ENCODE measurements around the gene LRP10.
"Not testable (repeated sequence)": the region's sequence is repeated elsewhere in the genome, so short reads cannot be mapped to it uniquely, and the experiment has no call there.

LRP10 gene

GRCh38 chr14:22871224-22872032, at the start of gene LRP10:
Gene LRP10, plus strand, starts transcription at chr14:22871740. Its CDS starts 564 bp downstream, at chr14:22872304.
- peak; percentile 94 for DNase-seq (ENCODE audit: low spot score)

- no peak for DNase-seq (ENCODE audit: low spot score)
Measured at GRCh38 chr14:22822016-22822570, 49.4 kb upstream of the LRP10 start.

GRCh38 chr14:22822571-22823098, 48.9 kb upstream of the LRP10 start:
- peak; percentile 77 for DNase-seq (ENCODE audit: low spot score)

GRCh38 chr14:22824711-22825359, 46.7 kb upstream of the LRP10 start:
- DNase-seq (ENCODE audit: low spot score), result no peak

- DNase-seq (ENCODE audit: low spot score), result not testable (repeated sequence)
Measured at GRCh38 chr14:22829076-22829660, 42.4 kb upstream of the LRP10 start.

GRCh38 chr14:22829661-22830442, 41.7 kb upstream of the LRP10 start, which contains the start of gene MRPL52:
Gene MRPL52, plus strand, starts transcription at chr14:22829887. Its CDS starts 26 bp downstream, at chr14:22829913.
- peak; percentile 92 for DNase-seq (ENCODE audit: low spot score)

- no peak for DNase-seq (ENCODE audit: low spot score)
Measured at GRCh38 chr14:22830443-22831010, 41.0 kb upstream of the LRP10 start.

GRCh38 chr14:22835505-22835904, 36.0 kb upstream of the LRP10 start:
- no peak for DNase-seq (ENCODE audit: low spot score)

GRCh38 chr14:22836301-22837113, 35.0 kb upstream of the LRP10 start, which contains the start of gene MMP14:
Gene MMP14, plus strand, starts transcription at chr14:22836585. Its CDS starts 233 bp downstream, at chr14:22836818.
- DNase-seq (ENCODE audit: low spot score), result no peak

- DNase-seq (ENCODE audit: low spot score), result peak; percentile 41
Measured at GRCh38 chr14:22837114-22837749, 34.3 kb upstream of the LRP10 start.

GRCh38 chr14:22837750-22838538, 33.6 kb upstream of the LRP10 start:
- DNase-seq (ENCODE audit: low spot score), result no peak

- no peak for DNase-seq (ENCODE audit: low spot score)
Measured at GRCh38 chr14:22838631-22839041, 32.9 kb upstream of the LRP10 start.

- DNase-seq (ENCODE audit: low spot score), result no peak
Measured at GRCh38 chr14:22839159-22839779, 32.3 kb upstream of the LRP10 start.

GRCh38 chr14:22841311-22841710, 30.2 kb upstream of the LRP10 start:
- no peak for DNase-seq (ENCODE audit: low spot score)

GRCh38 chr14:22841769-22842168, 29.8 kb upstream of the LRP10 start:
- no peak for DNase-seq (ENCODE audit: low spot score)

GRCh38 chr14:22842211-22843122, 29.1 kb upstream of the LRP10 start:
- DNase-seq (ENCODE audit: low spot score), result no peak
